SK-N-MC (cell line): ENCODE data around the gene KAT6B.

Experiments
- EZH2 ChIP-seq: fragments of 200-600 bp; sonication (generic); IDR thresholded peaks from one replicate; pipeline ENCODE4 v1.6.1; 2017; ENCODE audit warnings: antibody characterized with exemption
- FOXP2 ChIP-seq: optimal IDR thresholded peaks from 2 replicates; pipeline ENCODE3; 2011; ENCODE audit warnings: mild to moderate bottlenecking, moderate library complexity; ENCODE audit not compliant: insufficient read depth; ENCODE audit errors: extremely low read length, control extremely low read depth
- POLR2AphosphoS5 ChIP-seq: IDR thresholded peaks from 2 replicates; pipeline ENCODE4 v1.6.1; 2012; ENCODE audit warnings: mild to moderate bottlenecking, low read depth, low read length, borderline replicate concordance

GRCh38 chr10:74786126-74786525 is 40.3 kb upstream of the KAT6B start:
- TF ChIP-seq POLR2AphosphoS5 = no peak
- TF ChIP-seq EZH2 = no peak
- TF ChIP-seq FOXP2 = no peak
